Measurements from ENCODE around the gene CLSTN2.

CLSTN2 gene

GRCh38 chr3:140285380-140285779 lies 350.4 kb downstream of the CLSTN2 start:
- Histone ChIP-seq H3K9ac (ENCODE audit: low read length) (no peak overlapping the region), H3K36me3 (ENCODE audit: control insufficient read depth, insufficient read depth, low read length) (no peaks in the 10 kb centered on the region), H3K27ac (ENCODE audit: low read depth, low read length) (no peak overlapping the region), H3K27me3 (ENCODE audit: control insufficient read depth, insufficient read depth, low read length) (no peaks in the 10 kb centered on the region), H3K4me3 (ENCODE audit: low read length) (no peak overlapping the region), H3K4me1 (ENCODE audit: control insufficient read depth, insufficient read depth, low read length) (no peaks in the 10 kb centered on the region)

- H3K4me3 ChIP-seq (ENCODE audit: low read length), result no peak overlapping the region
- no peaks in the 10 kb centered on the region for H3K36me3 ChIP-seq (ENCODE audit: control insufficient read depth, insufficient read depth, low read length)
- H3K9ac ChIP-seq (ENCODE audit: low read length), result no peak overlapping the region
- no peak overlapping the region for H3K27ac ChIP-seq (ENCODE audit: low read depth, low read length)
- H3K4me1 ChIP-seq (ENCODE audit: control insufficient read depth, insufficient read depth, low read length), result no peaks in the 10 kb centered on the region
- H3K27me3 ChIP-seq (ENCODE audit: control insufficient read depth, insufficient read depth, low read length), result no peaks in the 10 kb centered on the region
These were observed 353.6 kb downstream of the CLSTN2 start for GRCh38 chr3:140288595-140288994.

GRCh38 chr3:140290105-140290504 lies 355.1 kb downstream of the CLSTN2 start:
- no peaks in the 10 kb centered on the region for H3K36me3 ChIP-seq (ENCODE audit: control insufficient read depth, insufficient read depth, low read length)
- H3K27me3 ChIP-seq (ENCODE audit: control insufficient read depth, insufficient read depth, low read length), result no peaks in the 10 kb centered on the region
- H3K9ac ChIP-seq (ENCODE audit: low read length), result no peak overlapping the region
- no peak overlapping the region for H3K4me3 ChIP-seq (ENCODE audit: low read length)
- no peaks in the 10 kb centered on the region for H3K4me1 ChIP-seq (ENCODE audit: control insufficient read depth, insufficient read depth, low read length)
- H3K27ac ChIP-seq (ENCODE audit: low read depth, low read length), result no peak overlapping the region

GRCh38 chr3:140292170-140292569 lies 357.2 kb downstream of the CLSTN2 start:
- Histone ChIP-seq H3K9ac (ENCODE audit: low read length) (no peak overlapping the region), H3K27ac (ENCODE audit: low read depth, low read length) (no peak overlapping the region), H3K27me3 (ENCODE audit: control insufficient read depth, insufficient read depth, low read length) (no peaks in the 10 kb centered on the region), H3K36me3 (ENCODE audit: control insufficient read depth, insufficient read depth, low read length) (no peaks in the 10 kb centered on the region), H3K4me3 (ENCODE audit: low read length) (no peak overlapping the region), H3K4me1 (ENCODE audit: control insufficient read depth, insufficient read depth, low read length) (no peaks in the 10 kb centered on the region)

- Histone ChIP-seq H3K9ac (ENCODE audit: low read length) (no peak overlapping the region), H3K36me3 (ENCODE audit: control insufficient read depth, insufficient read depth, low read length) (no peaks in the 10 kb centered on the region), H3K4me3 (ENCODE audit: low read length) (no peak overlapping the region), H3K27me3 (ENCODE audit: control insufficient read depth, insufficient read depth, low read length) (no peaks in the 10 kb centered on the region), H3K27ac (ENCODE audit: low read depth, low read length) (no peak overlapping the region), H3K4me1 (ENCODE audit: control insufficient read depth, insufficient read depth, low read length) (no peaks in the 10 kb centered on the region)
These were observed 357.7 kb downstream of the CLSTN2 start for GRCh38 chr3:140292684-140293083.

GRCh38 chr3:140294058-140294457 lies 359.1 kb downstream of the CLSTN2 start:
- Histone ChIP-seq H3K27ac (ENCODE audit: low read depth, low read length) (no peak overlapping the region), H3K4me1 (ENCODE audit: control insufficient read depth, insufficient read depth, low read length) (no peaks in the 10 kb centered on the region), H3K4me3 (ENCODE audit: low read length) (no peak overlapping the region), H3K36me3 (ENCODE audit: control insufficient read depth, insufficient read depth, low read length) (no peaks in the 10 kb centered on the region), H3K9ac (ENCODE audit: low read length) (no peak overlapping the region), H3K27me3 (ENCODE audit: control insufficient read depth, insufficient read depth, low read length) (no peaks in the 10 kb centered on the region)

- H3K27me3 ChIP-seq (ENCODE audit: control insufficient read depth, insufficient read depth, low read length), result no peaks in the 10 kb centered on the region
- H3K4me3 ChIP-seq (ENCODE audit: low read length), result no peak overlapping the region
- no peaks in the 10 kb centered on the region for H3K4me1 ChIP-seq (ENCODE audit: control insufficient read depth, insufficient read depth, low read length)
- H3K36me3 ChIP-seq (ENCODE audit: control insufficient read depth, insufficient read depth, low read length), result no peaks in the 10 kb centered on the region
- H3K27ac ChIP-seq (ENCODE audit: low read depth, low read length), result no peak overlapping the region
- no peak overlapping the region for H3K9ac ChIP-seq (ENCODE audit: low read length)
These were observed 361.9 kb downstream of the CLSTN2 start for GRCh38 chr3:140296796-140297352.

- Histone ChIP-seq H3K27ac (ENCODE audit: low read depth, low read length) (no peak overlapping the region), H3K27me3 (ENCODE audit: control insufficient read depth, insufficient read depth, low read length) (no peaks in the 10 kb centered on the region), H3K4me3 (ENCODE audit: low read length) (no peak overlapping the region), H3K36me3 (ENCODE audit: control insufficient read depth, insufficient read depth, low read length) (no peaks in the 10 kb centered on the region), H3K4me1 (ENCODE audit: control insufficient read depth, insufficient read depth, low read length) (no peaks in the 10 kb centered on the region), H3K9ac (ENCODE audit: low read length) (no peak overlapping the region)
These were observed 363.1 kb downstream of the CLSTN2 start for GRCh38 chr3:140298043-140298442.

- no peaks in the 10 kb centered on the region for H3K4me1 ChIP-seq (ENCODE audit: control insufficient read depth, insufficient read depth, low read length)
These were observed 363.6 kb downstream of the CLSTN2 start for GRCh38 chr3:140298569-140299070.

GRCh38 chr3:140303875-140304274 lies 368.9 kb downstream of the CLSTN2 start:
- no peaks in the 10 kb centered on the region for H3K4me1 ChIP-seq (ENCODE audit: control insufficient read depth, insufficient read depth, low read length)
- no peaks in the 10 kb centered on the region for H3K36me3 ChIP-seq (ENCODE audit: control insufficient read depth, insufficient read depth, low read length)
- H3K27me3 ChIP-seq (ENCODE audit: control insufficient read depth, insufficient read depth, low read length), result no peaks in the 10 kb centered on the region
- H3K9ac ChIP-seq (ENCODE audit: low read length), result no peak overlapping the region
- no peak overlapping the region for H3K27ac ChIP-seq (ENCODE audit: low read depth, low read length)
- no peak overlapping the region for H3K4me3 ChIP-seq (ENCODE audit: low read length)

More at GRCh38 chr3:140298569-140299070, 363.6 kb downstream of the CLSTN2 start:
- no peak overlapping the region for H3K9ac ChIP-seq (ENCODE audit: low read length)
- H3K4me3 ChIP-seq (ENCODE audit: low read length), result no peak overlapping the region
- H3K36me3 ChIP-seq (ENCODE audit: control insufficient read depth, insufficient read depth, low read length), result no peaks in the 10 kb centered on the region
- no peaks in the 10 kb centered on the region for H3K27me3 ChIP-seq (ENCODE audit: control insufficient read depth, insufficient read depth, low read length)
- H3K27ac ChIP-seq (ENCODE audit: low read depth, low read length), result no peak overlapping the region

- no peaks in the 10 kb centered on the region for H3K36me3 ChIP-seq (ENCODE audit: control insufficient read depth, insufficient read depth, low read length)
- H3K27ac ChIP-seq (ENCODE audit: low read depth, low read length), result no peak overlapping the region
- no peak overlapping the region for H3K9ac ChIP-seq (ENCODE audit: low read length)
- no peaks in the 10 kb centered on the region for H3K4me1 ChIP-seq (ENCODE audit: control insufficient read depth, insufficient read depth, low read length)
- no peaks in the 10 kb centered on the region for H3K27me3 ChIP-seq (ENCODE audit: control insufficient read depth, insufficient read depth, low read length)
- no peak overlapping the region for H3K4me3 ChIP-seq (ENCODE audit: low read length)
These were observed 373.6 kb downstream of the CLSTN2 start for GRCh38 chr3:140308535-140308934.

- no peak overlapping the region for H3K9ac ChIP-seq (ENCODE audit: low read length)
- H3K4me3 ChIP-seq (ENCODE audit: low read length), result no peak overlapping the region
- no peaks in the 10 kb centered on the region for H3K36me3 ChIP-seq (ENCODE audit: control insufficient read depth, insufficient read depth, low read length)
- H3K27me3 ChIP-seq (ENCODE audit: control insufficient read depth, insufficient read depth, low read length), result no peaks in the 10 kb centered on the region
- H3K27ac ChIP-seq (ENCODE audit: low read depth, low read length), result no peak overlapping the region
- H3K4me1 ChIP-seq (ENCODE audit: control insufficient read depth, insufficient read depth, low read length), result no peaks in the 10 kb centered on the region
These were observed 376.4 kb downstream of the CLSTN2 start for GRCh38 chr3:140311428-140311827.

GRCh38 chr3:140315955-140316354 lies 381.0 kb downstream of the CLSTN2 start:
- H3K9ac ChIP-seq (ENCODE audit: low read length), result no peak overlapping the region
- H3K27me3 ChIP-seq (ENCODE audit: control insufficient read depth, insufficient read depth, low read length), result no peaks in the 10 kb centered on the region
- no peak overlapping the region for H3K27ac ChIP-seq (ENCODE audit: low read depth, low read length)
- H3K36me3 ChIP-seq (ENCODE audit: control insufficient read depth, insufficient read depth, low read length), result no peaks in the 10 kb centered on the region
- H3K4me3 ChIP-seq (ENCODE audit: low read length), result no peak overlapping the region
- no peaks in the 10 kb centered on the region for H3K4me1 ChIP-seq (ENCODE audit: control insufficient read depth, insufficient read depth, low read length)

All from rectal smooth muscle tissue (tissue), 1 donor.